DMS79 treated with DMSO at 0.1 percent for 48 hours (cell line): Measurements from ENCODE around the gene PLEKHA7.

Experiments used
- DNase-seq: peaks from one replicate; lab custom pipeline; 2025; lab: John Stamatoyannopoulos, UW

The PLEKHA7 gene

DNA sequence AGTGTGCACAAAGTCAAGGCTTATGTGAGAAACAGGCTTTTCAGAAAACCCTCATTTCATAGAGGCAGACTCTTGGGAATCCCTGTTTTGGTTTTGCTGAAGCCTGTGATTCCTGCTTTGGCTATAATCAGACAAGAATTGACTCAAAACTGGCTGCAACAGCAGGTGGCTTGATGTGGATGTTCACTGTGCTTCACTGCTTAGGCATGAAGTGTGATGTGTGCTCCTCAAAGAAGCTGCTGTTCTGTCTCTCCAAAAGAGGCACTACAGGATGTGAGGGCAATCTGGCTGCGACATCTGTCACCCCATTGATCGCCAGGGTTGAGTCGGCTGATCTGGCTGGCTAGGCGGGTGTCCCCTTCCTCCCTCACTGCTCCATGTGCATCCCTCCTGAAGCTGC lies 172.2 kb downstream of the PLEKHA7 start:
- no peak for DNase-seq

- DNase-seq: no peak
Measured at GRCh38 chr11:16841481-16841880, 172.7 kb downstream of the PLEKHA7 start.

DNA sequence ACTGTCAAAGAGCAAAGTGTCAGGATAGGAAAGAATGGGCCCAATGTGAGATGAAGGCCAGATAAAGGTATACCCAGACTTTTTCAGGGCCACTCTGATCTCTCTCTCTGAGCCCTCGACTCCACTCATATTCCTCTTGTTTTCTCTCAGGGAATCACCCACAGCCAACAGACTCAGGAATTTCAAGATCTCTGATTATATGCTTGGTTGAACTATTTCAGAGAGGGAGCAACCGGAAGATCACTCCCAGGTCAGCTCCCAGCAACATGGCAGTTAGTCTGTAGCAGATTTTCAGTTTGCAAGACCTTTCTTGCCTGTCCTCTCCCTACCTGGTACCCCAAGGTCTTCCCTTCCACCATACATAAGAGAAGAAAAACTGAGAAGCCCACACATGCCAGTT lies 173.3 kb downstream of the PLEKHA7 start:
- no peak for DNase-seq

DNA sequence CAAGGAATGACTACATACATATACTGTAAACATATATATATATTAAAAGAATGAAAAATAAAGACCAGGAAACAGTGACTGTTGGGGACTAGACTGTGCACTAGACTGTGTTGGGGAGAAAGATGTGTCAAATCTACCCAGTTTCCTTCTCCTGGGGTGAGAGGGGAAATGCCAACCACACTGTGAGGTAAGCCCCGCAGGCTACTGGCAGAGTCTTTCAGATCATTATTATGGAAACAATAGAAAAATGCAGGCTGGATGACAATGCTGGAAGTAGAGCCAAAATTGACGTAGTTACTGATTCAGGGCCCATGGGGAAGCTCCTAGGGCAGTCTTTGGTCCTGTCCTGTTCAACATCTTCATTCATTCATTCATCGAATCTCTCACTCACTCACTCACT lies 174.4 kb downstream of the PLEKHA7 start:
- no peak for DNase-seq

- no peak for DNase-seq
Measured at GRCh38 chr11:16834384-16834783, 179.8 kb downstream of the PLEKHA7 start.

- DNase-seq: no peak
Measured at GRCh38 chr11:16833026-16833425, 181.2 kb downstream of the PLEKHA7 start.

DNA sequence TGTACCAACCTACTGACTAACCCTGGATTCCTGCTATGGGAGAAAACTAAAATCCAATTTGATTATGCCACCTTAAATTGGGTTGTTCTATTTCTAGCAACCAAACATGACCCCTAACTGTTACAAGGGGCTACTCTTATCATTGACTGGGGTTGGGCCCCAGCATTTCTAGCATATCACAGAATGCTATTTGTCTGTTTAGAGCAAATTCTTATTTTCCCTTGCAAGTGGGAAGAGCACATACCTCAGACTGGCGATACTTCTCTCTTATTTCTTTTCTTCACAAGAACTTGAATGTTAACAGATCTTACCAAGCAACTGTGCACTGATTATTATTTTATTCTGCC lies 182.0 kb downstream of the PLEKHA7 start:
- no peak for DNase-seq

- DNase-seq: no peak
Measured at GRCh38 chr11:16831316-16832192, 182.7 kb downstream of the PLEKHA7 start.

DNA sequence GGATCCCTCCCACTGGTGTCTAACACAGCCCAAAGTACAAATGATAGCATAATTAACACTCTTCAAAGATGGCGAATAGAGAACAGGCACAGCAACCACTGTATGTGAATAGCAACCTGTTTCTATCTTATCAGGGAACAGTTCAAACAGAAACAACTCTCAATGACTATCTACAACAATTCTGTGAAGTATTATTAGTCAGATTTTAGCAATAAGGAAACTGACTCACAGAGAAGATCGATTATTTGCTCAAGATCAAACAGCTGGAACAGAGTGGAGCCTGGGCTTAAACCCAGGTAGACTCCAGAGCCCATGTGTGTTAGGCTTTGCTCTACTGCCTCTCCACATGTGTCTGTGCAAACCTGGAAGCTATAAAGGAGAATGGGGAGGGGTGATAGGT lies 187.1 kb downstream of the PLEKHA7 start:
- DNase-seq: no peak

GRCh38 chr11:16825968-16826367 lies 188.2 kb downstream of the PLEKHA7 start:
- no peak for DNase-seq

DNA sequence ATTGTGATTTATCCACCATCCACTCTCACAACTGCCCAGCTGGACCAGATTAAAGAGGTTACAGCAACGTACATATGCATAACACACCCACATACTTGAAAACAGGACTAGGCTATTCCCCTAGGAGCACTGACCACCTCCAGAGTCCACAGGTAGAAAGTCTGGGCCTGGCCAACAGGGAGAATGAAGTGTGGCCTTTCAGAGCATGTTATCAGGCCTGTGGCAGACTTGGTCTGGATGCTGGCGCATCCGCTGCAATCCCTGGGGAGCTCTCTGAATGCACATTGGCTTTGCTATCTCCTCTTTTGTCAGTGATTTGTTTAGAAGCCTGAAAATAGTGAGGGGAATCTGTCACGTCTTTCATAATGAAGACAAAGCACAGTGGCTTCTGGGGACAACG lies 189.1 kb downstream of the PLEKHA7 start:
- no peak for DNase-seq

DNA sequence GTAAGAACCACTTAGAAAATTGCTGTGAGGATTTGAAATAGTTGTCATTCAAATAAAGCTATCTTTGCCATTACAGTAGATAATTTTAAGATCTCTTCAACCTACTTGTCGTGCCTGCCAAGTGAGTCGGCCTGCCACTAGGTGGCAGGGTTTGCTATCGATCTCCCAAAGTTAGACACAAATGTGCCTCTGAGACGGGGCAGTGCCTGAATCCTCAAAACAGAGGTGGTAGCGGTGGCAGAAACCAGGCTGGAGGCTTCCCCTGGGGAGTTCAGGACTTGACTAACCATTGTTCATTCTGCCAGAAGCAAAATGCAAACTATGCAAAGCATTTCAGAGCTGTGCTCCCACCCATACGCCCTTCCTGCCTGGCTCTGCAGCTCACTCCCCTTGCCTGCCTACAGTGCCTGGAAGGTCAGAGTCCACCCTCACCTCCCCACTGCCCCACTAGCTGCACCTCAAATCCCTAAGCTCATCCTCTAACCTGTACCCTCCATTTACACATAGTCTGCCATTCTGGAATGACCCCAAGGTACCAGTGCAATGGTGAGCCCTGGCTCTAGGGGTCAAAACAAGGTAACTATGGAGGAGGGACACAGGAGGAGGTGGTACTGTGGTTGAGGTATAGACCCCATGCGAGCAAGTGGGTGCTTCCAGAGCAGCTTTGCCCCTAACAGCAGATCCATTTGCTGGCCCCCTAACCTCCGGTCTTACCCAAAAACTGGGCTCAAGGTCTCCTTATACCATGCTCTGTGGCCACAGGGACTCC lies 193.7 kb downstream of the PLEKHA7 start:
- peak; percentile 67 for DNase-seq

GRCh38 chr11:16818284-16818683 lies 195.9 kb downstream of the PLEKHA7 start:
- DNase-seq: no peak

DNA sequence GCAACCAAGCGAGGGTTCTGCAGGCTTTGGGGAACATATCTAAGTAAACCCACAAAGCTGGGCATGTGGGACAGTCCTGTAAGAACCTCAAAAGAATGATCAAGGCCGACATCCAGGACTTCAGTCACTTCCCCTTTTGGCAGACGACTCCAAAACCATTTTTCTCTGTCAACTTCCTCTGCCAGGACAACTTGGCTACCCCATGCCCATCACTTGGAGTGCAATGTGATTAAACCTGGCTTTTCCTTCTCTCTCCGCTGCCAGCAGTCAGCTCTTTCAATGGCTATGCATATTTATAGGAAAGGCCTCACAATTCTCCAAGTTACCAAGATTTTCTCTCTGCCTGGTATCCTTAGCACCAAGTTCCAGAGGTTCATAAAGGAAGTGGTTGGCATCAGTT lies 196.9 kb downstream of the PLEKHA7 start:
- DNase-seq: no peak

GRCh38 chr11:16816358-16817270 lies 197.6 kb downstream of the PLEKHA7 start:
- no peak for DNase-seq

- no peak for DNase-seq
Measured at GRCh38 chr11:16815047-16815767, 199.0 kb downstream of the PLEKHA7 start.

GRCh38 chr11:16814410-16815046 lies 199.7 kb downstream of the PLEKHA7 start:
- no peak for DNase-seq

GRCh38 chr11:16813126-16813525 lies 201.1 kb downstream of the PLEKHA7 start:
- no peak for DNase-seq

DNA sequence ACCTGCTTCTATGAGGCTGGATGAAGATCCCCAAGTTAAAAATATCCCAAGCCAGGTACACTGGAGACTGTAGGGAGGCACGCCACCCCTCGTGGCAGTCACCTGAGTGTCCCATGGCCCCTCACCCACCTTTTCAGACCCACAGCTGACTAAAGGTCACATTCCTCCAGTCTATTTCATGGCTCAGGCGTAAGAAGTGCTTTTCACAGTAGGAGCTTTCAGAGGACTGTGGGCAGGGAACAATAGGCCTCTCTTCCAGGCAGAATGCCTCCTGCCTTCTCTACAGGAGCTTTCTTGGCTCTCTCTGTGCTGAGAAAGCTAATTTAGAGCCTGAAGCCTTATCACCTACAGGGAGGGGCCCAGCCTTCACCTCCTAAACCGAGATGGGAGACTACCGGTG lies 201.9 kb downstream of the PLEKHA7 start:
- DNase-seq: no peak

DNA sequence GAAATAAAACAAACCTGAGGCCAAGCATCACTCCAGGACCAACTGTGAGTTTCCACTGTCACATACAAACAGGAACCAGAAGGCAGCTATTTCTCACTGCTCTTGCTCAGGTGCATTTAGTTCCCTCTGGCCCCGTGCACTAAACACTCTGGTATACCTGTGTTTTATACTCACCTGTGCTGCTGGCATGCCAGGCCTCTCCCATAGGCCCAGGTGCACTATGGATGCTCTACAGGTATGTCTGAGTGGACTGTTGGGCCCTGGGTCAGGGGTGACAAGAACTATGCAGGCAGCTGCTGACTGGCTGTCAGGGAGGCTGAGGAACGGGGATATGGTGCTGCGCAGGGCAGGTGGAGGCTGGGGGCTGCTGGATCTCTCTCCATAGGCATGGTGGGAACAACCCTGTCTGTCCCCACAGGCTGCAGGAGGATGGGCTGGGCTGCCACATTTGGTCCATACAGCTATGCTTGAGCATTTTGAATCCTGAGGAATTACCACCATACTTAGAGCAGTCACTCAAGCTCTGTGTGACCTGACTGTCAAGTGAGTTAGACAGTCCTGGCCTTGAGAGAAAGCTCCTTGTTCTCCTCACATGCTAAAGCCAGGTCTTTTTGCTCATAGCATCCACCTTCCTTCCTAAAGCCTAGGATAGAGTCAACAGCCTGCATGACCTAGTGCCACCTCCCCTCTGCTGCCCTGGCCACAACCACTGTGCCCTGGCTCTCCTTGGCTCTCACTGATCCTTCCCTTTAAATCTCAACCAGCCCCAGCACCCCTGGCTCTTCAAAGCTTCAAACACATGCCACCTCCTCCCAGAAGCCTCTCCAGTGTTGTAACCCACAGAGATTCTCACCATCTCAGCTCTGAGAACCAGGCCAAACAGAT lies 202.8 kb downstream of the PLEKHA7 start:
- DNase-seq: no peak
